Measurements from ENCODE around the gene ZNF787. TPM values are rescaled to one million over a fixed set of nuclear protein-coding genes. Genes with fewer than 3 reads are reported as not detected.

Gene ZNF787
- total and polyA plus RNA-seq, 2 donors = 19.4 to 19.8 TPM

DNA sequence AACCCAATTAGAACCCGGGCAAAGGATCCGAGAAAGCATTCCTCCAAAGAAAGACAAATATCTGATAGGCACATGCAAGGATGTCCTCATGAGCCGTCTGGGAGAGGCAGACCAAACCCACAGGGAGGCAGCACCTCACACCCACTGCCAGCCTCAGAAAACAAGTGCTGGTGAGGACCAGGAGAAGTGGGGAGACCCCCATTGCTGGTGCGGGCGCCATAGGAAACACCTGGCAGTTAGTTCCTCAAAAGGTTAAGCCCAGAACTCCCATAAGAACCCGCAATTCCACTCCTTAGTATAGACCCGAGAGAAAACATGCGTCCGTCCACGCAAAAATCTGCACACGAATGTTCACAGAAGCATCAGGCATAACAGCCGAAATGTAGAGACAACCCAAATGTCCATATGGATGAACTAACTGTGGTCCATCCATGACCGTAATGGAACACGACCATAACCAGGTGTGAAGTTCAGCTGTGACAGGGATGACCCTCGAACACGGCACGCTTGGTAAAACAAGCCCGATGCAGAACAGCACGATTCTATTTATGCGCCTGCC lies 7.9 kb downstream of the ZNF787 start:
- H3K36me3 ChIP-seq (ENCODE audit: control insufficient read depth in 2 of 2, insufficient read depth in 2 of 2, low read length in 1 of 2) = peaks cover 0 to 4% of the 10 kb centered on the region in 2 donors
- H3K9me3 ChIP-seq (ENCODE audit: control insufficient read depth in 2 of 2, insufficient read depth in 1 of 2, low read length in 1 of 2) = no peaks in the 10 kb centered on the region
- 22% methylated on average over 20 of the region's 20 CpGs for WGBS
- no peaks in the 10 kb centered on the region for H3K27me3 ChIP-seq (ENCODE audit: control insufficient read depth in 2 of 2, insufficient read depth in 1 of 2, low read length in 1 of 2)
- peaks cover 29 to 62% of the 10 kb centered on the region in 2 donors for H3K4me1 ChIP-seq (ENCODE audit: control insufficient read depth in 2 of 2, insufficient read depth in 2 of 2, low read length in 2 of 2)
- no peak overlapping the region for H3K4me3 ChIP-seq (ENCODE audit: low read length in 2 of 2)
- peak overlapping the region in 1 of 2 donors; percentile 32 for H3K27ac ChIP-seq (ENCODE audit: low read depth in 1 of 2, low read length in 1 of 2)
- no peak for DNase-seq (ENCODE audit: low read depth in 6 of 9, low spot score in 9 of 9)

DNA sequence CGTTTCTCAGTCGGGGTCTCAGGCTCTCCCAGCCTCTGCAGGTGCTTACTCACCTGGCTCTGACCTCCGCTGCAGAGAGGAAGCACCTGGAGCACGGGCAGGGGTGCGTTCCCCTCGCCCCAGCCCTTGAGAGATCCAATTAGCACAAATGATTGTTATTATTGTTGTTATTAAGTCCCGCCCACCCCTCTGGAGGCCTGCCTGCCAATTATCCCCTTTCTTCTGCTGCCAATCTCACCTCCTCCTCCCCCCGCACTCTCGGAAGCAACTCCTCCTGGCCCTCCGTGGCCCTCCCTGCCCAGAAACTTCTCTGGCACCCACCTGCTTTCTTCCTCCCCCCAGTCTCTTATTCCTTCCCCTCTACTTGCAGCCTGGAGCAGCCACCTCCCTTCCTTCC lies 8.8 kb downstream of the ZNF787 start:
- Histone ChIP-seq H3K4me3 (ENCODE audit: low read length in 2 of 2) (no peak overlapping the region), H3K36me3 (ENCODE audit: control insufficient read depth in 2 of 2, insufficient read depth in 2 of 2, low read length in 1 of 2) (peaks cover 0 to 4% of the 10 kb centered on the region in 2 donors), H3K9me3 (ENCODE audit: control insufficient read depth in 2 of 2, insufficient read depth in 1 of 2, low read length in 1 of 2) (no peaks in the 10 kb centered on the region), H3K4me1 (ENCODE audit: control insufficient read depth in 2 of 2, insufficient read depth in 2 of 2, low read length in 2 of 2) (peaks cover 29 to 62% of the 10 kb centered on the region in 2 donors), H3K27me3 (ENCODE audit: control insufficient read depth in 2 of 2, insufficient read depth in 1 of 2, low read length in 1 of 2) (no peaks in the 10 kb centered on the region), H3K27ac (ENCODE audit: low read depth in 1 of 2, low read length in 1 of 2) (peak overlapping the region; percentile 76 to 86)
- 19% methylated on average over 10 of the region's 10 CpGs for WGBS
- no peak for DNase-seq (ENCODE audit: low read depth in 6 of 9, low spot score in 9 of 9)

DNA sequence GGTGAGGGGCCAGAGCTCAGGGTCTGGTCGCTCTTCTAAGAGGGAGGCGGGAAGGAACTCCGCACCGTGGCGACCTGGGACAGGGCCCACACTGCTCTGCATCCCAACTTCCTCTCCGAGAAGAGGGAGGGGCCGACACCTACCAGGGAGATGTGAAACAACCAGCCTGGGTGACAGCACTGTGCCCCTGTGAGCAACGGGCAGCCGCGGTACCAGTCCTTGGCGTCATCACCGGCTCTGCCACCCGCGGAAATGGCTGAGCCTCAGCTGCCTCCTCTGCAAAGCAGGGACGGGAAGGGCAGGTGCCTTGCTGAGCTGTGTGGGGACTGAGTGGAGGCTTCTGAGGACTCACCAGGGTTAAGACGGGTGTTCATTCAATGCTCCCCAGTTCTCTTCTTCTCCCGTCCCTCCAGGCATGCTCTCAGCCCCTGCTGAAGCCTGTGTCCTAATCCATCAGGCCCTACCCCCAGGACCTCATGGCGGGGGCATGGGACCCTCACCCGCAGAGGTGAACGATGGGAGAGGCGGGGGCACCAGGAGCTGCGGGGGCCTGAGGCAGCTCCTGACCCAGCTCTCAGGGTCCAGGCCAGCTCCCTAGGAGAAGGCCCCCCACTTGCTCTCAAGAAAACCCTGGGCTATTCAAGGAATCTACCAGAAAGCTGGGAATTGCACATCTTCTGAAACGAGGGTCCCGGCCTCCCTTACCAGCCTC lies 9.3 kb downstream of the ZNF787 start:
- peaks cover 29 to 62% of the 10 kb centered on the region in 2 donors for H3K4me1 ChIP-seq (ENCODE audit: control insufficient read depth in 2 of 2, insufficient read depth in 2 of 2, low read length in 2 of 2)
- 24% methylated on average over 24 of the region's 24 CpGs for WGBS
- no peaks in the 10 kb centered on the region for H3K9me3 ChIP-seq (ENCODE audit: control insufficient read depth in 2 of 2, insufficient read depth in 1 of 2, low read length in 1 of 2)
- H3K27ac ChIP-seq (ENCODE audit: low read depth in 1 of 2, low read length in 1 of 2) = peak overlapping the region; percentile 76 to 86
- peaks cover 0 to 4% of the 10 kb centered on the region in 2 donors for H3K36me3 ChIP-seq (ENCODE audit: control insufficient read depth in 2 of 2, insufficient read depth in 2 of 2, low read length in 1 of 2)
- no peaks in the 10 kb centered on the region for H3K27me3 ChIP-seq (ENCODE audit: control insufficient read depth in 2 of 2, insufficient read depth in 1 of 2, low read length in 1 of 2)
- peak overlapping the region in 1 of 2 donors; percentile 35 for H3K4me3 ChIP-seq (ENCODE audit: low read length in 2 of 2)
- peak in 4 of 9 donors; percentile 35 to 77 (median 52) for DNase-seq (ENCODE audit: low read depth in 6 of 9, low spot score in 9 of 9)

DNA sequence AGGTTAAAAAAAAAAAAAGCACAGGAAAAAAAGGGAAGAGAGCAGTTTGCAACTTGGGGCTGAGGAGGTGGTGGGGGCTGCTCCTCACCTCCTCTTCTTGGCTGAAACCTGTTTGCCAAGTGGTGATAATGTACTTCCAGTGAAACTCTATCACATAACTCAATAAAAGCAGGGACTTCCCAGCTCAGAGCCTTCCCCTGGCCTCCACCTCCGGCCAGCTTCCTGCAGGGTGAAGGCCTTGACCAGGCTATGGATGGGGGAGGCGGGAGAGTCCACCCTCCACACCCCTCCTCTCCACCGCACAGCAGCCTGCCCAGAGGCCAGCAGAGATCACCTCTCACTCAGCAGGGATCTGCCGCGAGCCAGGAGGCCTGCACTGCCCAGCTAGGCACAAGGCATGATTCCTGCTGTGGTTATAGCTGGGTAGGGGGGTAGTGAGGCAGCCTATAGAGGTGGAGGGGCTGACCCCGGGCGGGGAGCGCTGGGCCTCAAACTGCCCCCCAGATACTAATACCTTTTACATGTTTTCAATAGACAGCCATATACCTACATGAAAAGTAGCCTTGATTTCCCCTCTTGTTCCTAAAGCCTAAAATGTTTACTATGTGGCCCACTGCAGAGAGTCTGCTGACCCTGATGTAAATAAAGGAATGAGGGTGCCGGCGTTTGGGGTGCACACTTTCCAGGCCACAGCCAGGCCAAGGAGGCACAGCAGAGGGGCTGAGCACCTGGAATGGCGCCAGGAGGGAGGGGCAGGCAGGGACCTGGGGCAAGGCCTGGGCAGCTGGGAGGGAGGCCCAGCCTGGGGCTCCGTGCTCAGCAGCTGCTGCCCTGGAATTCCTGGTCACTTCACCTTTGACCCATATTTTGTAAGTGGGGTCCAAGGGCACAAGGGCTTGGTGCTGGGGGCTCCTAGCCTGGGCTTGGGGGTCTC lies 10.3 kb downstream of the ZNF787 start:
- no peak for DNase-seq (ENCODE audit: low read depth in 6 of 9, low spot score in 9 of 9)
- H3K4me1 ChIP-seq (ENCODE audit: control insufficient read depth in 2 of 2, insufficient read depth in 2 of 2, low read length in 2 of 2) = peaks cover 29 to 59% of the 10 kb centered on the region in 2 donors
- 83% methylated on average over 12 of the region's 12 CpGs for WGBS

DNA sequence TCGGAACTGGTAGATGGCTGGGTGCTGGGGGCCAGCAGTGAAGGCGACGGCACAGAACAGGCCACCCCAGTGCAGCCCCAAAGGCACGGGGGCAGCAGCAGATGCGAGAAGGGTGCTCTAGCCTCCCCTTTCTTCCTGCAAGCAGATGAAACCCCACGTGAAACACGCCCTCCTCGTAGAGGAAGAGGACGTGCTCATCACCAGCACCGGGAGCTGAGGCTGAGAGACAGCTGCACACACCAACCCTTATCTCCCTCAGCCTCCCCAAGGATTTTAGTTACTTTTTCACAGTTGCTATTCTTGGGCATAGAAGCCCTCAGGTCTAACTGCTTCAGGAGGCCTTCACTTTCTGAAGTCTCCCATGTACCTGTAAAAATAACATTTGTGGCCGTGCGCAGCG lies 11.9 kb downstream of the ZNF787 start:
- no peak overlapping the region for H3K4me3 ChIP-seq (ENCODE audit: low read length in 2 of 2)
- peaks cover 3 to 8% of the 10 kb centered on the region in 2 donors for H3K36me3 ChIP-seq (ENCODE audit: control insufficient read depth in 2 of 2, insufficient read depth in 2 of 2, low read length in 1 of 2)
- no peak overlapping the region for H3K27ac ChIP-seq (ENCODE audit: low read depth in 1 of 2, low read length in 1 of 2)
- no peaks in the 10 kb centered on the region for H3K9me3 ChIP-seq (ENCODE audit: control insufficient read depth in 2 of 2, insufficient read depth in 1 of 2, low read length in 1 of 2)
- H3K27me3 ChIP-seq (ENCODE audit: control insufficient read depth in 2 of 2, insufficient read depth in 1 of 2, low read length in 1 of 2) = no peaks in the 10 kb centered on the region
- H3K4me1 ChIP-seq (ENCODE audit: control insufficient read depth in 2 of 2, insufficient read depth in 2 of 2, low read length in 2 of 2) = peaks cover 28 to 57% of the 10 kb centered on the region in 2 donors
- 54% methylated on average over 13 of the region's 13 CpGs for WGBS
- peak in 2 of 9 donors; percentile 35 to 58 for DNase-seq (ENCODE audit: low read depth in 6 of 9, low spot score in 9 of 9)

More for the DNA sequence above, 10.3 kb downstream of the ZNF787 start:
- Histone ChIP-seq H3K27me3 (ENCODE audit: control insufficient read depth in 2 of 2, insufficient read depth in 1 of 2, low read length in 1 of 2) (no peaks in the 10 kb centered on the region), H3K27ac (ENCODE audit: low read depth in 1 of 2, low read length in 1 of 2) (peak overlapping the region; percentile 76 to 86), H3K36me3 (ENCODE audit: control insufficient read depth in 2 of 2, insufficient read depth in 2 of 2, low read length in 1 of 2) (peaks cover 3 to 11% of the 10 kb centered on the region in 2 donors), H3K4me3 (ENCODE audit: low read length in 2 of 2) (peak overlapping the region in 1 of 2 donors; percentile 35), H3K9me3 (ENCODE audit: control insufficient read depth in 2 of 2, insufficient read depth in 1 of 2, low read length in 1 of 2) (no peaks in the 10 kb centered on the region)

DNA sequence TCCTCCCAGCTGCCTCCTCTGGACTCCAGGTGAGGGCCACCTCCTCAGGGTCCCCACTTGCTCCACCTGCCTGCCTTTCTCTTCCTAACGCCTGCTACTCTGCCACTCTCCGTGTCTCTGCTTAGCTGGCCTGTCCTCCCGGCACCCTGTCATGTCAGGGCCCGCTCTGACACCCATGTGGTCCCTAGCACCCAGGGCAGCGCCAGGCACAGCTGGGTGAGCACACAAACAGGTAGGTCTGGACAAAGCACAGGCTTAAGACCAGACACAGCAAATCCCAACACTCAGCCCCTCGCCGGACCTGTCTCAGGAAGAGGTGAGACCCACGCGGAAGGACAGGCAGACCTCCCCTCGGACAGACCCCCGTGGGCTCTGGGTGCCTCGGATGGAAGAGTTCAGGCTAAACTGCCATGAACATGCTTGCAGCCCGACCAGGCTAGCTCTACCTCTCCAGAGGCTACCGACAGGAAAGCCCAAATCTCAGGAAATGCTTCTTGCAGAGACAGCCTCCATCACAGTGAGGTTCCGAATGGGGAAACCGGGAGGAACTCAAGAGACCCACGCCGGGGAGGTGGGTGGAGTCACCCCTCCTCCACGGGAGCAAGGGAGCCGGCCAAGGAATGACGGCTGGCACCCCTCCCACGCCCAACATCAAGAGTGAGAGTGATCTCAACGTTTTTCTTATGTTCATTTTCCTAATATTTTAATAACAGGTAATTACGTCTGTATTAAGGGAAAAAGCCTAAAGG lies 12.5 kb downstream of the ZNF787 start:
- Histone ChIP-seq H3K9me3 (ENCODE audit: control insufficient read depth in 2 of 2, insufficient read depth in 1 of 2, low read length in 1 of 2) (no peaks in the 10 kb centered on the region), H3K4me3 (ENCODE audit: low read length in 2 of 2) (no peak overlapping the region), H3K27me3 (ENCODE audit: control insufficient read depth in 2 of 2, insufficient read depth in 1 of 2, low read length in 1 of 2) (no peaks in the 10 kb centered on the region), H3K36me3 (ENCODE audit: control insufficient read depth in 2 of 2, insufficient read depth in 2 of 2, low read length in 1 of 2) (peaks cover 3 to 8% of the 10 kb centered on the region in 2 donors), H3K27ac (ENCODE audit: low read depth in 1 of 2, low read length in 1 of 2) (no peak overlapping the region), H3K4me1 (ENCODE audit: control insufficient read depth in 2 of 2, insufficient read depth in 2 of 2, low read length in 2 of 2) (peaks cover 28 to 52% of the 10 kb centered on the region in 2 donors)
- 72% methylated on average over 24 of the region's 24 CpGs for WGBS
- DNase-seq (ENCODE audit: low read depth in 6 of 9, low spot score in 9 of 9) = no peak

DNA sequence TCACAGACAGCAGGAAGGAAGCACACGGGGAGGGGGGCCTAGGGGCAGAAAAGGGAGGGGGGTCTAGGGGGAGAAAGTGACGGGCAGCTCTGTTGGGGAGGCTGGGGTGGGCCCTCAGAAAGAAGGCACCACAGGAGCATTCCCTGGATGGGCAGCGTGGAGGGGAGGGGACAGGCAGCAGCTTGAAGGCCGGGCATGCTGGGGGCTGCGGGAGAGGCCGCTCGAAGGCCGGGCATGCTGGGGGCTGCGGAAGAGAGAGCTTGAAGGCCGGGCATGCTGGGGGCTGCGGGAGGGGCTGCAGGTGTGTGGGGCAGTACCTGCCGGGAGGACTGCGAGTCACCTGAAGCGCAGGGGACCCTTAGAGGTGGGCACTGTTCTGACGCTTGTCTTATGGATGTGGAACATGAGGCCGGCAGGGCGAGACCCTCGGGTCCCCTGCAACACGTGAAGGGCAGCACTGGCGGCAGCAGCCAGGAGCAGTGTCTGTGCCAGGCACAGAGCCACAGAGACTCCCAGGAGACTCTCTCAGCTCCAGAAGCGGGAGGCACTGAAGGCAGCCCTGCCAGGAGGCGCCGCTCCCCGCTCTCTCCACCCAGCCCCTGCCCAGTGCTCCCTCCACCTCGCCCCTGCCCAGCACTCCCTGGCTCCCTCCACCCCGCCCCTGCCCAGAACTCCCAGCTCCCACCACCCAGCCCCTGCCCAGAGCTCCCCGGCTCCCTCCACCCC lies 13.3 kb downstream of the ZNF787 start:
- 89% methylated on average over 27 of the region's 27 CpGs for WGBS
- no peak overlapping the region for H3K27ac ChIP-seq (ENCODE audit: low read depth in 1 of 2, low read length in 1 of 2)
- H3K36me3 ChIP-seq (ENCODE audit: control insufficient read depth in 2 of 2, insufficient read depth in 2 of 2, low read length in 1 of 2) = peaks cover 5 to 12% of the 10 kb centered on the region in 2 donors
- no peaks in the 10 kb centered on the region for H3K27me3 ChIP-seq (ENCODE audit: control insufficient read depth in 2 of 2, insufficient read depth in 1 of 2, low read length in 1 of 2)
- no peak overlapping the region for H3K4me3 ChIP-seq (ENCODE audit: low read length in 2 of 2)
- H3K9me3 ChIP-seq (ENCODE audit: control insufficient read depth in 2 of 2, insufficient read depth in 1 of 2, low read length in 1 of 2) = no peaks in the 10 kb centered on the region
- no peak for DNase-seq (ENCODE audit: low read depth in 6 of 9, low spot score in 9 of 9)
- H3K4me1 ChIP-seq (ENCODE audit: control insufficient read depth in 2 of 2, insufficient read depth in 2 of 2, low read length in 2 of 2) = peaks cover 19 to 44% of the 10 kb centered on the region in 2 donors

DNA sequence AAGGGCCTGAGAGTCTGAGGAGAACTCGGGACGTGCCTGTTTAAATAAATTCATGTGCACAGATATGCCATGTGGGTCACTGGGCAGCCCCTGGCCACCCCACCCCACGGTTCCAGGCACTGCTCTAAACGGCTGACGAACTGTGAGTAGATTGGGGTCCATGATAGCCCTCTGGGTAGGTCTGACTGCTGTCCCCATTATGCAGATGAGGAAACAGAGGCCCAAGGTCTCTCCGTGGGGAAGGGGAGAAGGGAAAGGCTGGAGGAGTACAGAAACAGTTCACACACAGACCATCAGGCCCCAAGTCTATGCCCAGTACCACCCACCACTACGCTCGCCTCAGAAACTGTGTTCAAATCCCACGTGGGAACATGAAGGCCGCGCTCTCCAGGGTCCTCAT lies 14.1 kb downstream of the ZNF787 start:
- Histone ChIP-seq H3K9me3 (ENCODE audit: control insufficient read depth in 2 of 2, insufficient read depth in 1 of 2, low read length in 1 of 2) (no peaks in the 10 kb centered on the region), H3K27me3 (ENCODE audit: control insufficient read depth in 2 of 2, insufficient read depth in 1 of 2, low read length in 1 of 2) (no peaks in the 10 kb centered on the region), H3K4me1 (ENCODE audit: control insufficient read depth in 2 of 2, insufficient read depth in 2 of 2, low read length in 2 of 2) (peaks cover 11 to 36% of the 10 kb centered on the region in 2 donors), H3K27ac (ENCODE audit: low read depth in 1 of 2, low read length in 1 of 2) (no peak overlapping the region), H3K4me3 (ENCODE audit: low read length in 2 of 2) (no peak overlapping the region), H3K36me3 (ENCODE audit: control insufficient read depth in 2 of 2, insufficient read depth in 2 of 2, low read length in 1 of 2) (peaks cover 11 to 20% of the 10 kb centered on the region in 2 donors)
- DNase-seq (ENCODE audit: low read depth in 6 of 9, low spot score in 9 of 9) = no peak
- 93% methylated on average over 11 of the region's 11 CpGs for WGBS

Data from thymus (tissue), 11 donors.